Measurements from ENCODE around the gene KLK10.

DNA sequence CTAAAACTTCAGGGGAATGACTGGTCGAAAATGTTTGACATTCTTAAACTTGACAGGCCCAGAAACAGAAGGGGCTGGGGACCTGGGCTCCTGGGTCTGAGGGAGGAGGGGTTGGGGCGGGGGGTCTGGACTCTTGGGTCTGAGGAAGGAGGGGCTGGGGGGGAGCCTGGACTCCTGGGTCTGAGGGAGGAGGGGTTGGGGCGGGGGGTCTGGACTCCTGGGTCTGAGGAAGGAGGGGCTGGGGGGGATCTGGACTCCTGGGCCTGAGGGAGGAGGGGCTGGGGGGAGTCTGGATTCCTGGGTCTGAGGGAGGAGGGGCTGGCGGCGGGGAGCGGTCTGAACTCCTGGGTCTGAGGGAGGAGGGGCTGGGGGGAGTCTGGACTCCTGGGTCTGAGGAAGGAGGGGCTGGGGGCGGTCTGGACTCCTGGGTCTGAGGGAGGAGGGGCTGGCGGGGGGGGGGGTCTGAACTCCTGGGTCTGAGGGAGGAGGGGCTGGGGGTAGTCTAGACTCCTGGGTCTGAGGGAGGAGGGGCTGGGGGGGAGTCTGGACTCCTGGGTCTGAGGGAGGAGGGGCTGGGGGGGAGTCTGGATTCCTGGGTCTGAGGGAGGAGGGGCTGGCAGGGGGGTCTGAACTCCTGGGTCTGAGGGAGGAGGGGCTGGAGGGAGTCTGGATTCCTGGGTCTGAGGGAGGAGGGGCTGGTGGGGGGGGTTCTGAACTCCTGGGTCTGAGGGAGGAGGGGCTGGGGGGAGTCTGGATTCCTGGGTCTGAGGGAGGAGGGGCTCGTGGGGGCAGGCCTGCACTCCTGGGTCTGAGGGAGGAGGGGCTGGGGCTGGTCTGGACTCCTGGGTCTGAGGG lies 44.6 kb downstream of the KLK10 start:
- TF ChIP-seq POLR2A (IDR thresholded peaks at IDR 0.05; ENCODE audit: low read depth, low read length), result no peak
- TF ChIP-seq POLR2AphosphoS5 (IDR thresholded peaks at IDR 0.05; ENCODE audit: low read depth, low read length), result no peak
